Gastroesophageal sphincter (tissue), 4 donors: ENCODE results near the gene PUSL1. TPM values are rescaled to one million over a fixed set of nuclear protein-coding genes. Genes with fewer than 3 reads are reported as not detected.

ENCODE experiments used
- ATAC-seq: fragments of 150-250 bp; one replicate; pipeline ENCODE4 v1.9.1; 2016; ENCODE audit warnings: mild to moderate bottlenecking, moderate library complexity
- H3K27ac ChIP-seq, 4 donors: fragments of 200-600 bp; sonication (generic) in 3 of 4; 1 replicate in 3 of 4; 2 replicates in 1 of 4; pipeline ENCODE4 v1.5.1; 2016 to 2019
- H3K27me3 ChIP-seq: fragments of 200-600 bp; sonication (generic); one replicate; pipeline ENCODE4 v1.5.1; 2019
- H3K36me3 ChIP-seq, 2 donors: fragments of 200-600 bp; sonication (generic); one replicate each; pipeline ENCODE4 v1.5.1; 2019; ENCODE audit warnings: control low read depth in 1 of 2
- H3K4me1 ChIP-seq, 3 donors: fragments of 200-600 bp; sonication (generic); 1 replicate in 2 of 3; 2 replicates in 1 of 3; pipeline ENCODE4 v1.5.1; 2016 to 2019; ENCODE audit warnings: control low read depth in 2 of 3
- H3K4me3 ChIP-seq, 2 donors: fragments of 200-600 bp; sonication (generic); one replicate each; pipeline ENCODE4 v1.5.1; 2019; ENCODE audit warnings: mild to moderate bottlenecking in 1 of 2, moderate library complexity in 1 of 2
- H3K9me3 ChIP-seq, 3 donors: fragments of 200-600 bp; sonication (generic); one replicate each; pipeline ENCODE4 v1.5.1; 2017 to 2019; ENCODE audit warnings: control low read depth in 2 of 3
- CTCF ChIP-seq, 4 experiments: fragments of 200-600 bp in 2 of 4; fragments of 450-650 bp in 2 of 4; sonication (generic) in 1 of 4; IDR thresholded peaks; one replicate each; pipeline ENCODE4 v1.5.1; 2017 to 2019; ENCODE audit warnings: antibody characterized with exemption in 4 of 4, mild to moderate bottlenecking in 2 of 4, moderate library complexity in 2 of 4
- EP300 ChIP-seq: sonication (generic); formaldehyde crosslinking; IDR thresholded peaks from one replicate; pipeline ENCODE4 v1.6.1; 2017; ENCODE audit warnings: antibody characterized with exemption, mild to moderate bottlenecking
- POLR2A ChIP-seq, 2 donors: fragments of 450-650 bp; IDR thresholded peaks; one replicate each; pipeline ENCODE4 v1.6.1; 2017; ENCODE audit warnings: antibody characterized with exemption in 2 of 2, mild to moderate bottlenecking in 2 of 2, moderate library complexity in 1 of 2
- POLR2AphosphoS5 ChIP-seq: sonication (generic); formaldehyde crosslinking; IDR thresholded peaks from one replicate; pipeline ENCODE4 v1.6.1; 2017; ENCODE audit warnings: antibody characterized with exemption
- WGBS, 2 donors: methylation state at CpG; one replicate each; pipeline ENCODE4 v1.1.5; 2018; ENCODE audit warnings: low coverage in 1 of 2; 5-methylcytosine and 5-hydroxymethylcytosine counted together
- total RNA-seq, 4 donors: library from RNA; depleted of rRNA; stranded (reverse); fragments of >200 nt; gene quantifications; one replicate each; pipeline ENCODE4 v1.1.0, GENCODE V29; 2016

Gene PUSL1
- total RNA-seq, 4 donors from 2014 or later, result 12.5 to 24.2 (median 19.4) TPM

GRCh38 chr1:1335792-1336248, 27.4 kb downstream of the PUSL1 start:
- Histone ChIP-seq H3K27me3 (no peaks in the 10 kb centered on the region), H3K4me1 (peaks cover 0 to 8% (median 3%) of the 10 kb centered on the region in 3 donors), H3K36me3 (peaks cover 0 to 55% of the 10 kb centered on the region in 2 donors), H3K27ac (no peak overlapping the region), H3K4me3 (no peak overlapping the region), H3K9me3 (no peaks in the 10 kb centered on the region)
- no peak for ATAC-seq
- TF ChIP-seq EP300, result no peak
- no peak for TF ChIP-seq POLR2AphosphoS5
- no peak for TF ChIP-seq CTCF (IDR thresholded peaks at IDR 0.05)
- TF ChIP-seq POLR2A (IDR thresholded peaks at IDR 0.05), result no peak
- WGBS, 2 donors, result no CpG with 5 or more reads among the region's 21 CpGs

GRCh38 chr1:1336446-1336845, 28.0 kb downstream of the PUSL1 start:
- no peak for ATAC-seq
- no peak for TF ChIP-seq CTCF (IDR thresholded peaks at IDR 0.05)
- no peak for TF ChIP-seq POLR2AphosphoS5
- TF ChIP-seq POLR2A (IDR thresholded peaks at IDR 0.05), result no peak
- no peak for TF ChIP-seq EP300
- no peak overlapping the region for H3K27ac ChIP-seq
- no peaks in the 10 kb centered on the region for H3K27me3 ChIP-seq
- no peak overlapping the region for H3K4me3 ChIP-seq
- WGBS, 2 donors, result no CpG with 5 or more reads among the region's 26 CpGs
- H3K36me3 ChIP-seq, result peaks cover 0 to 61% of the 10 kb centered on the region in 2 donors
- H3K4me1 ChIP-seq, result peaks cover 0 to 2% (median 0%) of the 10 kb centered on the region in 3 donors
- H3K9me3 ChIP-seq, result no peaks in the 10 kb centered on the region

GRCh38 chr1:1336931-1337792, 28.8 kb downstream of the PUSL1 start:
- no peak for TF ChIP-seq POLR2AphosphoS5
- no peak for TF ChIP-seq EP300
- no peak for TF ChIP-seq POLR2A (IDR thresholded peaks at IDR 0.05)
- no peak for TF ChIP-seq CTCF (IDR thresholded peaks at IDR 0.05)
- Histone ChIP-seq H3K9me3 (no peaks in the 10 kb centered on the region), H3K27me3 (no peaks in the 10 kb centered on the region), H3K36me3 (peaks cover 0 to 68% of the 10 kb centered on the region in 2 donors), H3K4me1 (no peaks in the 10 kb centered on the region), H3K4me3 (no peak overlapping the region), H3K27ac (no peak overlapping the region)
- WGBS, 2 donors, result 81 to 98% methylated on average over 5 to 10 of the region's 32 CpGs
- no peak for ATAC-seq

- 84% methylated on average over 8 of the region's 18 CpGs; no CpG with 5 or more reads in 1 of the 2 donors for WGBS, 2 donors
- Histone ChIP-seq H3K4me3 (no peak overlapping the region), H3K27ac (no peak overlapping the region), H3K9me3 (no peaks in the 10 kb centered on the region), H3K4me1 (no peaks in the 10 kb centered on the region), H3K36me3 (peaks cover 0 to 73% of the 10 kb centered on the region in 2 donors), H3K27me3 (no peaks in the 10 kb centered on the region)
- no peak for ATAC-seq
- TF ChIP-seq EP300 (no peak), CTCF (IDR thresholded peaks at IDR 0.05) (no peak), POLR2A (IDR thresholded peaks at IDR 0.05) (no peak), POLR2AphosphoS5 (no peak)
These were observed 29.4 kb downstream of the PUSL1 start for GRCh38 chr1:1337793-1338147.

- ATAC-seq, result no peak
- H3K36me3 ChIP-seq, result peaks cover 0 to 73% of the 10 kb centered on the region in 2 donors
These were observed 29.9 kb downstream of the PUSL1 start for GRCh38 chr1:1338278-1338677.

More at GRCh38 chr1:1338278-1338677, 29.9 kb downstream of the PUSL1 start:
- no peaks in the 10 kb centered on the region for H3K4me1 ChIP-seq
- 88% methylated on average over 8 of the region's 36 CpGs; no CpG with 5 or more reads in 1 of the 2 donors for WGBS, 2 donors
- no peaks in the 10 kb centered on the region for H3K9me3 ChIP-seq
- H3K27ac ChIP-seq, result no peak overlapping the region
- TF ChIP-seq POLR2A (IDR thresholded peaks at IDR 0.05) (no peak), CTCF (IDR thresholded peaks at IDR 0.05) (no peak), EP300 (no peak), POLR2AphosphoS5 (no peak)
- no peak overlapping the region for H3K4me3 ChIP-seq
- no peaks in the 10 kb centered on the region for H3K27me3 ChIP-seq
